ENCODE data around the gene FOXI1.
"Not testable (repeated sequence)": the region's sequence is repeated elsewhere in the genome, so short reads cannot be mapped to it uniquely, and the experiment has no call there.

FOXI1 gene

DNA sequence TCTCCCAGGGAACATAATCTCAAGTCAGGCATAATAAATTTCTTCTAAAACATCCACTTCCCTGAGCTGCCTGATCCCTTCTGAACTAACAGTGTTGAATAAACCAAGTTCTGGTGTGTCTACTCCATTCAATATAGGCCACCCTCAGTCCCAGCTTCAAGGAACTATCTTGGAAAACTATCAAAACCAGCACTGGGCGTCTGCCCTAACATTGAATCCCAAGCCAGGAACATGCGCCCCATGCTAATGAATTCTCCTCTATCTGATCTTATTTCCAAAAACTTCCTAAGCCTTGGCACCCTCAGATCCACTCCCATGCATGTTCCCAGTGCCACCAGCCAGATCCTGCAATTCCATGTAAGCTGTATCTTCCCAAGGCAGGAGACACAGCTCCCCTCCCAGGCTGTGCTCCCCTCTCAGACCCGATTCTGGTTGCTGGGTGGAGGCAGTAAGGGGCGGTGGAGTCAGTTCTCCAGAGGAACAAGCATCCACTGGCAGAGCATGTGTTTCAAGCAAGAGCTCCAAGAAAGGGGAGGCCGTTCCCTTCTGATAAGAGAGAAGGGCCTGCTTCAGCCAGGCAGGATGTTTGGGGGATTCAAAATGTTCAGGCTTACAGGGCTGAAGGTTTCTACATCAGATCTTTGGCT is 13.1 kb upstream of the FOXI1 start:
- TF ChIP-seq CTCF (IDR thresholded peaks at IDR 0.05; ENCODE audit: low read depth, low read length) = no peak
- H3K4me3 ChIP-seq (ENCODE audit: low read depth, low read length) = no peak overlapping the region

DNA sequence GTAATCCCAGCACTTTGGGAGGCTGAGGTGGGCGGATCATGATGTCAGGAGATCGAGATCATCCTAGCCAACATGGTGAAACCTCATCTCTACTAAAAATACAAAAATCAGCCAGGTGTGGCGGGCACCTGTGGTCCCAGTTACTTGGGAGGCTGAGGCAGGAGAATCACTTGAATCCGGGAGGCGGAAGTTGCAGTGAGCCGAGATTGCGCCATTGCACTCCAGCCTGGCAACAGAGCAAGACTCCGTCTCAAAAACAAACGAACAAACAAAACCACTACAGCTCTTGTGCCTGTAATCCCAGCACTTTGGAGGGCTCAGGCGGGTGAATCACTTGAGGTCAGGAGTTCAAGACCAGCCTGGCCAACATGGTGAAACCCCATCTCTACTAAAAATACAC is 11.4 kb upstream of the FOXI1 start:
- H3K4me3 ChIP-seq (ENCODE audit: low read depth, low read length) = not testable (repeated sequence)

GRCh38 chr5:170095646-170096045 is 10.1 kb upstream of the FOXI1 start:
- no peak overlapping the region for H3K4me3 ChIP-seq (ENCODE audit: low read depth, low read length)
- TF ChIP-seq CTCF (IDR thresholded peaks at IDR 0.05; ENCODE audit: low read depth, low read length) = no peak

- TF ChIP-seq CTCF (IDR thresholded peaks at IDR 0.05; ENCODE audit: low read depth, low read length) = no peak
These were observed 7.8 kb upstream of the FOXI1 start for GRCh38 chr5:170097934-170098333.

DNA sequence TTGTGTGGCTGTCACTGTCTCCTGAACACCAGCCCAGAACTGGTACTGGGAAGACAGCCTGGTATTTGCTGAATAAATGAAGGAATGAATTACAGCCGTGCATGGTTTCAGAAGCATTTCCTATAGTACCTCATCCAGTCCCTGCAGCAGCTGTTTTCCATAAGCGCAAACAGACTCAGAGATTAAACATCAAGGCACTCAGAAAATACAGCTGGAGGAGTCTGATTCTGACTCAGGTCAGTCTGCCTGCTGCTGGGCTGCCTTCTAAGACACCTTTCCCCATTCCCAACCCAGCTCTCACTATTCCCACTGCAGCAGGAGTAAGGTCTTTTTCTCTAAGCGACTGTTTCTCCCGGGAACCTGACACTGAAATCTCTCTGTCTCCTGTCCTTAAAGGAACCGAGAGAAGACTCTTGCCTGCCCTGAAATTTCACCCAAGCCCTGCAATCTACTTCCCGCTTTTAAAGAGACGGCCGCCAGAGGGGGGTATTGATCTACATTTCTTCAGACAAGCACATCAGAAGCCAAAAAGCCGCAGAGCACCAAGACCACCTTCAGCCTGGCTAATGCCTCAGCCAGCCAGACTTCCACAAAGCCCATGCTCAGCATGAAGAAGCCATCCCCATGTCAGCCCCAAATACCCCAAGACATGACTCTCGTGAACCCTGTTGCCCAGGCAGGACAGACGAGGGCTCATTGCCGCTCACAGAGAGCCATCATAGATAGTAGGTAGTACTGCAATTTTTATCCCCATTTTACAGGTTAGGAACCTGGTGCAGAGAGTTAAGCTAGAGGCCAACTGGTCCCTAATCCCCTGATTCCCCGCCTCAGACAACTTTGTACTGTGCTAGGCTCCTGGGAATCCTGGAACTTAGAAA is 5.4 kb upstream of the FOXI1 start:
- peak; percentile 58 for TF ChIP-seq CTCF (IDR thresholded peaks at IDR 0.05; ENCODE audit: low read depth, low read length)
- H3K4me3 ChIP-seq (ENCODE audit: low read depth, low read length) = no peak overlapping the region

More at GRCh38 chr5:170097934-170098333, 7.8 kb upstream of the FOXI1 start:
- no peak overlapping the region for H3K4me3 ChIP-seq (ENCODE audit: low read depth, low read length)

DNA sequence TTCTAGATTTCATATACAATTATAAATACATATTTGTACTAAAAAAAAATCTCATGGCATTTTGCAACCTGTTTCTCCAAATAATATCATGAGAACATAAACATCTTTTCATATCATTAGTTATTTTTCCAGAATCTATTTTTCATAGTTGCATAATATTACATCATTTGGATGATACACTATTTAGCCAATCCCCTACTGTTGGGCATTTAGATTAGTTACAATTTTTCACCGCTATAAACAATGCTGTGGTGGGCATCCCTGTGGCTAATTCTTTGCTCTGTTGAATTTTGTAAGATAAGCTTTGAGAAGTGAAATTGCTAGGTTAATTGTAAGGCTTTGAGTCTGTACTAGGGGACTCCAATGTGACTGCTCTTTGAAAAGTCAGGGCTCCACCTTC is 2.2 kb upstream of the FOXI1 start:
- TF ChIP-seq CTCF (IDR thresholded peaks at IDR 0.05; ENCODE audit: low read depth, low read length) = no peak
- H3K4me3 ChIP-seq (ENCODE audit: low read depth, low read length) = no peak overlapping the region

- no peak overlapping the region for H3K4me3 ChIP-seq (ENCODE audit: low read depth, low read length)
- no peak for TF ChIP-seq CTCF (IDR thresholded peaks at IDR 0.05; ENCODE audit: low read depth, low read length)
These were observed 1.4 kb upstream of the FOXI1 start for GRCh38 chr5:170104299-170104698.

Data from WI38 (cell line).